ENCODE results near the gene HCRT. TPM values are rescaled to one million over a fixed set of nuclear protein-coding genes. Genes with fewer than 3 reads are reported as not detected.
A peak's percentile ranks its signal among the peaks of the same experiment; 100 is the strongest.

HCRT gene
- total and polyA plus RNA-seq, 2 of the 4 experiments (the other 2 are of a cell fraction) = not detected

DNA sequence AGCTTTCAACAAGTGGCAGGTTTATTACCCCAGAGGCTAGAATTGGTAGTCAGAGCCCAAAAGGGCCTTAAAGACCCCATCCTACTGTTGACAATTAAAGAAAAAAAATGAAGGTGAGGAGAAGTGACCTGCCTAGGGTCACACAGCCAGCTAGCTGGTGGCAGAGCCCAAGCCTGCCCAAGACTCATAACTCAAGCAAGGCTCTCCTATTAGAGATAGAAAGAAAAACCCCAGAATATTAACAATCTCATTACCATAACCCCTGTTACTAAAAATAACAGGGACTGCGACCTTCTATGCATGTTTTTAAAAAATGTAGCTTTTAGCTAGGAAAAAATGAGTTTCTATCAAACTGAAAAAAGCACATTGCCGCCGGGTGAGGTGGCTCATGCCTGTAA is 48.6 kb downstream of the HCRT start:
- Histone ChIP-seq H3K79me1 (ENCODE audit: low read depth in 1 of 2, low read length in 2 of 2) (peaks cover 34 to 92% of the 10 kb centered on the region in 2 experiments), H2BK120ac (ENCODE audit: low read depth, low read length) (peak overlapping the region; percentile 28; the same call in 1 of the 2 replicates), H3K4me2 (ENCODE audit: low read depth, low read length) (no peak overlapping the region), H3K9ac (ENCODE audit: low read depth, low read length) (no peak overlapping the region), H4K20me1 (ENCODE audit: insufficient read depth, low read length) (peaks cover 79% of the 10 kb centered on the region), H3K4ac (ENCODE audit: low read depth, low read length) (peak overlapping the region; percentile 89; the same call in 1 of the 2 replicates), H4K8ac (ENCODE audit: low read depth in 2 of 2, low read length in 2 of 2) (no peak overlapping the region; a peak in 1 of 4 replicates), H2BK20ac (ENCODE audit: low read depth, low read length) (peak overlapping the region; percentile 40; the same call in 1 of the 2 replicates), H4K5ac (ENCODE audit: low read depth, low read length) (no peak overlapping the region), H3K9me1 (ENCODE audit: insufficient read depth, low read length) (peaks cover 58% of the 10 kb centered on the region), H3K18ac (ENCODE audit: low read depth, low read length) (no peak overlapping the region), H3K56ac (ENCODE audit: extremely low read depth, insufficient read depth, low read length) (no peak overlapping the region), H3K4me3 (ENCODE audit: insufficient read depth, low read depth, low read length) (no peak overlapping the region), H3K27me3 (ENCODE audit: control insufficient read depth, insufficient read depth, low read length) (no peaks in the 10 kb centered on the region), H2BK5ac (ENCODE audit: low read depth, low read length, poor library complexity, severe bottlenecking) (no peak overlapping the region), H3K4me1 (ENCODE audit: control insufficient read depth, insufficient read depth, low read length) (peaks cover 37% of the 10 kb centered on the region), H2BK15ac (ENCODE audit: low read depth, low read length) (0 out of 3 replicates have a peak overlapping the region, but pooled peaks have one; percentile 70), H4K91ac (ENCODE audit: insufficient read depth, low read depth, low read length) (no peak overlapping the region), H3K14ac (replicated peaks; ENCODE audit: low read depth, low read length) (peak overlapping the region; percentile 50; the same call in 1 of the 2 replicates), H2AK9ac (replicated peaks; ENCODE audit: low read depth, low read length, poor library complexity) (no peak overlapping the region), H3K36me3 (ENCODE audit: control insufficient read depth, insufficient read depth, low read length) (peaks cover 9% of the 10 kb centered on the region), H3K23ac (ENCODE audit: low read depth, low read length) (no peak overlapping the region; the same call in 1 of the 2 replicates), H3K27ac (ENCODE audit: insufficient read depth, low read length) (no peak overlapping the region), H2AK5ac (ENCODE audit: low read depth, low read length) (peak overlapping the region; percentile 46), H3K9me3 (ENCODE audit: control insufficient read depth, insufficient read depth, low read length) (no peaks in the 10 kb centered on the region), H2AFZ (replicated peaks; ENCODE audit: low read length, poor library complexity) (no peak overlapping the region)
- no CpG with 5 or more reads among the region's 3 CpGs for WGBS, 2 experiments (ENCODE audit: extremely low coverage in 2 of 2, insufficient read length in 1 of 2)
- in situ Hi-C loops (cut with MboI; ENCODE audit: low sequenced_read_pairs) = no loop called here
- dilution Hi-C loops (cut with HindIII; ENCODE audit: low sequenced_read_pairs, unreplicated experiment) = no loop called here
- ChIA-PET CTCF (interaction anchor here (0.6 kb wide), 1 partner anchor 1067 kb away, joined by 3 read pairs; no protein-coding TSS in a partner anchor), POLR2A (ENCODE audit: unreplicated experiment) (no interaction called here)
- DNase-seq = no peak
- TF ChIP-seq CHD1 (IDR thresholded peaks at IDR 0.05; ENCODE audit: low read depth, low read length) (no peak), NFE2L2 (IDR thresholded peaks at IDR 0.05; ENCODE audit: low read depth, low read length) (no peak), CEBPB (IDR thresholded peaks at IDR 0.05; ENCODE audit: low read depth, low read length) (no peak), RCOR1 (IDR thresholded peaks at IDR 0.05; ENCODE audit: insufficient replicate concordance, low read length) (no peak), RAD21 (IDR thresholded peaks at IDR 0.05; ENCODE audit: low read length) (no peak)
- no peak for ATAC-seq (ENCODE audit: low read depth)
- BruUV-seq (replicated peaks) = no TSS peak
- intact Hi-C loops (cut with micrococcal nuclease) = loop anchor here (10.0 kb wide), 1 partner anchor 388 kb away; no protein-coding TSS in a partner anchor

Data from IMR-90 (cell line).